A673 (cell line): ENCODE data around the gene PTS. TPM values are rescaled to one million over a fixed set of nuclear protein-coding genes. Genes with fewer than 3 reads are reported as not detected.

Experiments used
- BruUV-seq: library from RNA; stranded (reverse); fragments of 400-500 nt; replicated peaks from 2 replicates; lab custom pipeline; 2021; lab: Mats Ljungman, UMichigan
- CTCF ChIA-PET: fragments of 300-600 bp; sonication (Branson Sonifier 250); formaldehyde crosslinking; loops from one replicate; lab custom pipeline; 2022; ENCODE audit warnings: antibody characterized with exemption; lab: Charles Lee
- POLR2A ChIA-PET: fragments of 300-600 bp; sonication (Branson Sonifier 250); formaldehyde crosslinking; loops from one replicate; lab custom pipeline; 2022; ENCODE audit warnings: antibody characterized with exemption; ENCODE audit not compliant: low non-redundant PET; lab: Charles Lee
- DNase-seq: peaks from one replicate; pipeline ENCODE4 v3.0.0-alpha.2; 2015; ENCODE audit warnings: low spot score
- H3K27ac ChIP-seq: fragments of 200-600 bp; sonication (generic); 2 replicates; pipeline ENCODE4 v1.5.1; 2016; ENCODE audit warnings: mixed run types, low read depth, mild to moderate bottlenecking, mixed read lengths, antibody characterized with exemption, low read length; ENCODE audit not compliant: poor library complexity, severe bottlenecking
- H3K27me3 ChIP-seq: fragments of 200-600 bp; sonication (generic); replicated peaks from 2 replicates; pipeline ENCODE4 v1.6.1; 2017; ENCODE audit warnings: mixed run types, low read depth, mild to moderate bottlenecking, mixed read lengths, antibody characterized with exemption, low read length; ENCODE audit not compliant: insufficient read depth, poor library complexity
- H3K36me3 ChIP-seq: fragments of 200-600 bp; sonication (generic); 2 replicates; pipeline ENCODE4 v1.6.1; 2016; ENCODE audit warnings: mixed run types, mild to moderate bottlenecking, mixed read lengths, antibody characterized with exemption, low read length; ENCODE audit not compliant: insufficient read depth, poor library complexity, severe bottlenecking
- H3K4me1 ChIP-seq: fragments of 200-600 bp; sonication (generic); 2 replicates; pipeline ENCODE4 v1.6.1; 2017; ENCODE audit warnings: mixed run types, mild to moderate bottlenecking, mixed read lengths, antibody characterized with exemption, low read length; ENCODE audit not compliant: insufficient read depth, poor library complexity, severe bottlenecking
- H3K4me3 ChIP-seq: fragments of 200-600 bp; sonication (generic); 2 replicates; pipeline ENCODE4 v1.5.1; 2016; ENCODE audit warnings: low read depth, mixed run types, mild to moderate bottlenecking, mixed read lengths, low read length; ENCODE audit not compliant: poor library complexity, severe bottlenecking
- H3K9me3 ChIP-seq: fragments of 200-600 bp; sonication (generic); 2 replicates; pipeline ENCODE4 v1.6.1; 2016; ENCODE audit warnings: mixed run types, low read depth, mild to moderate bottlenecking, mixed read lengths, antibody characterized with exemption, low read length; ENCODE audit not compliant: poor library complexity, severe bottlenecking
- EZH2 ChIP-seq: fragments of 200-600 bp; sonication (generic); IDR thresholded peaks from 2 replicates; pipeline ENCODE4 v1.6.1; 2017; ENCODE audit warnings: borderline replicate concordance, low read depth, mild to moderate bottlenecking, mixed read lengths, antibody characterized with exemption, low read length; ENCODE audit not compliant: poor library complexity, severe bottlenecking
- intact Hi-C: fragments of 100-400 bp; cut with micrococcal nuclease; formaldehyde crosslinking; loops from one replicate; pipeline ENCODE4 v1.10.0; 2022; ENCODE audit not compliant: unreplicated experiment
- total RNA-seq: library from RNA; stranded (reverse); gene quantifications from 2 replicates; pipeline ENCODE4 v1.2.3, GENCODE V29; 2021
- TF ChIP-seq, protein P1 (sequence below): fragments of 300-800, 200-600 bp; sonication (generic); conservative IDR thresholded peaks from 2 replicates; pipeline ENCODE4 v1.5.1; 2017; ENCODE audit warnings: low read depth, mild to moderate bottlenecking, antibody characterized with exemption, low read length, moderate library complexity, mixed read lengths

PTS gene
- total RNA-seq, 1 experiment from 2014 or later: 96.8 TPM

DNA sequence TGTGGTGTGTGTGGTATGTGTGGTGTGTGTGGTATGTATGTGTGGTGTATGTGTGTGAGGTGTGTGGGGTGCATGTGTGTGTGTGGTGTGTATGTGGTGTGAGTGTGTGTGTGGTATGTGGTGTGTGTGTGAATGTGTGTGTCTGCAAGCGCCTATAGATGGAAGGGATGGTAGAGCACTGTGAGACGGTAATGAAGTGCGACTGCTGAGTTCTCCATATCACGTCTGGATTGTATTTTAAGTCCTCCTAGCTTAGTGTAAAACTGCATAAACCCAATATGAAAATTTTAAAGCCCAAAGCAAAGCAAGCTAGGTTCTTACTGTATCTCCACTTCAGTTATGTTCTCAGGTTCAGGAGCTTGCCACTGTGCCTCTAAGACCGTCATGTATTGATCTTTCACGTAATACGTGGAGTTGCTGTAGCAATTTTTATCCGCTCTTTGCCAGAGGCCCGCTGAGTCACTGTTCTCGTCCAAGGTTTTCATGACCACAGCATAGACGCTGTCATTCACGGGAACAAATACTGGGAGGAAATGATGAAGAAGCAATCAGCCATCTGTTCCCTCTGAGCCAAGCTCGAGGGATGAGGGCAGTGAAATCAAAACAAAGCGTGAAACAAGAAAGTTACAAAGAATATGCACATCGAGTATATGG lies 29.0 kb downstream of the PTS start:
- Histone ChIP-seq H3K9me3 (no peaks in the 10 kb centered on the region), H3K4me3 (no peak overlapping the region), H3K4me1 (peaks cover 12% of the 10 kb centered on the region), H3K27me3 (no peaks in the 10 kb centered on the region), H3K36me3 (no peaks in the 10 kb centered on the region), H3K27ac (peak overlapping the region; percentile 32)
- BruUV-seq: no TSS peak
- DNase-seq: peak; percentile 41
- ChIA-PET CTCF (no interaction called here), POLR2A (no interaction called here)
- intact Hi-C loops: no loop called here
- no peak for TF ChIP-seq EZH2

GRCh38 chr11:112260490-112260889 lies 34.3 kb downstream of the PTS start, which contains the start of gene PLET1:
Gene PLET1 (minus strand): TSS chr11:112260860. CDS start chr11:112260589, 271 bp downstream.
- H3K27me3 ChIP-seq: no peaks in the 10 kb centered on the region
- no peaks in the 10 kb centered on the region for H3K9me3 ChIP-seq
- H3K4me3 ChIP-seq: no peak within 1 kb of the TSS
- DNase-seq: no peak
- ChIA-PET CTCF (no interaction called here), POLR2A (no interaction called here)
- H3K27ac ChIP-seq: no peak within 1 kb of the TSS
- TF ChIP-seq, protein P1, sequence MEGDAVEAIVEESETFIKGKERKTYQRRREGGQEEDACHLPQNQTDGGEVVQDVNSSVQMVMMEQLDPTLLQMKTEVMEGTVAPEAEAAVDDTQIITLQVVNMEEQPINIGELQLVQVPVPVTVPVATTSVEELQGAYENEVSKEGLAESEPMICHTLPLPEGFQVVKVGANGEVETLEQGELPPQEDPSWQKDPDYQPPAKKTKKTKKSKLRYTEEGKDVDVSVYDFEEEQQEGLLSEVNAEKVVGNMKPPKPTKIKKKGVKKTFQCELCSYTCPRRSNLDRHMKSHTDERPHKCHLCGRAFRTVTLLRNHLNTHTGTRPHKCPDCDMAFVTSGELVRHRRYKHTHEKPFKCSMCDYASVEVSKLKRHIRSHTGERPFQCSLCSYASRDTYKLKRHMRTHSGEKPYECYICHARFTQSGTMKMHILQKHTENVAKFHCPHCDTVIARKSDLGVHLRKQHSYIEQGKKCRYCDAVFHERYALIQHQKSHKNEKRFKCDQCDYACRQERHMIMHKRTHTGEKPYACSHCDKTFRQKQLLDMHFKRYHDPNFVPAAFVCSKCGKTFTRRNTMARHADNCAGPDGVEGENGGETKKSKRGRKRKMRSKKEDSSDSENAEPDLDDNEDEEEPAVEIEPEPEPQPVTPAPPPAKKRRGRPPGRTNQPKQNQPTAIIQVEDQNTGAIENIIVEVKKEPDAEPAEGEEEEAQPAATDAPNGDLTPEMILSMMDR: no peak
- TF ChIP-seq EZH2: no peak
- no peaks in the 10 kb centered on the region for H3K36me3 ChIP-seq
- peaks cover under 1% of the 10 kb centered on the region for H3K4me1 ChIP-seq
- BruUV-seq: no TSS peak
- intact Hi-C loops: no loop called here

DNA sequence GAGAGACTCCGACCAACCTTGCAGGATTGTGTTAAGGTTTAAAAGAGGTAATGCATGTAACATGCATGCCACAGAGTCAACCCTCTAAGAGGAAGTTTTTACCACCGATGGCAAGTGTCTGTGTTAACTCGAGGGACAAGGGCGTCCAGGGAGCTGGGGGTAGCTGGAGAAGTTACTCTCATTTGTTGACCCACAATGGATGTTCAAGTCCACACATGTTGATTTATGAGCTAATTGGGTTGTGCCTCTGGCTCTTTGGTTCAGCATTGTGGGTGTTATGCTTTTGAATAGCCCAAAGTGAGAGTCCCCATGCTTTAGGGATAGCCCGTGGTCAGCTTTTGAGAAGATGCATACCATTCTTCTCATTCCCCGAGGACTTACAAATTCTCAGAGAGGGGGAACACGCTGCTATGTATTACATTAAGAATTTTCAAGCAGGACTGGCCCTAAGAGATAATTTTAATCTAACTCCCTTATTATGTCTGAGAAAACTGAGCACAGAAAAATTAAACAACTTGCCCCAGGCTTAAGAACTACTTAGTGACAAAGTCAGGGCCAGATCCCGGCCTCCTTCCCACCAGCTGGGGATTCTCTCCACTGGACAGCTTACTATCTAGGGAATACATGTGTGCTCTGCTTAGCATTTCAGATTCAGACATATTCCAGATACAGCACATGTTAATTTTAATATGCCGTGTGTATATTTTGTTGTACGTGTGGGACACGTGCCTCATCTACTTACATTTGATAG lies 39.6 kb downstream of the PTS start:
- Histone ChIP-seq H3K27me3 (no peaks in the 10 kb centered on the region), H3K9me3 (no peaks in the 10 kb centered on the region), H3K4me3 (no peak overlapping the region), H3K36me3 (no peaks in the 10 kb centered on the region), H3K4me1 (no peaks in the 10 kb centered on the region), H3K27ac (no peak overlapping the region)
- no peak for DNase-seq
- TF ChIP-seq, protein P1: no peak
- TF ChIP-seq EZH2: no peak
- BruUV-seq: no TSS peak
- POLR2A ChIA-PET: interaction anchor here (0.7 kb wide), 1 partner anchor 1820 kb away, joined by 4 read pairs; no protein-coding TSS in a partner anchor
- intact Hi-C loops: no loop called here
- CTCF ChIA-PET: interaction anchor here (0.9 kb wide), 1 partner anchor 152 kb away, joined by 3 read pairs; no protein-coding TSS in a partner anchor
